GM19193 (cell line): ENCODE results near the gene DLX1.

ENCODE experiments used
- POLR2A ChIP-seq: IDR thresholded peaks from 4 replicates; pipeline ENCODE4 v1.6.1; 2011; ENCODE audit not compliant: insufficient read depth, insufficient read length; ENCODE audit errors: extremely low read depth

Gene DLX1

GRCh38 chr2:172052000-172052983 is 33.0 kb upstream of the DLX1 start:
- no peak for TF ChIP-seq POLR2A

GRCh38 chr2:172053486-172053885 is 31.8 kb upstream of the DLX1 start:
- TF ChIP-seq POLR2A = no peak

- no peak for TF ChIP-seq POLR2A
Observed at GRCh38 chr2:172056293-172056692, 29.0 kb upstream of the DLX1 start.

GRCh38 chr2:172058660-172059059 is 26.6 kb upstream of the DLX1 start:
- no peak for TF ChIP-seq POLR2A

GRCh38 chr2:172062402-172063004 is 22.8 kb upstream of the DLX1 start:
- TF ChIP-seq POLR2A = no peak

- TF ChIP-seq POLR2A = no peak
Observed at GRCh38 chr2:172063446-172063845, 21.9 kb upstream of the DLX1 start.

GRCh38 chr2:172065111-172065510 is 20.2 kb upstream of the DLX1 start:
- no peak for TF ChIP-seq POLR2A

GRCh38 chr2:172066394-172066886 is 18.9 kb upstream of the DLX1 start:
- TF ChIP-seq POLR2A = no peak

GRCh38 chr2:172070936-172071335 is 14.4 kb upstream of the DLX1 start:
- TF ChIP-seq POLR2A = no peak

- no peak for TF ChIP-seq POLR2A
Observed at GRCh38 chr2:172072303-172072702, 13.0 kb upstream of the DLX1 start.

- no peak for TF ChIP-seq POLR2A
Observed at GRCh38 chr2:172072706-172073105, 12.6 kb upstream of the DLX1 start.

GRCh38 chr2:172073518-172073917 is 11.8 kb upstream of the DLX1 start:
- TF ChIP-seq POLR2A = no peak

GRCh38 chr2:172074254-172074653 is 11.1 kb upstream of the DLX1 start:
- TF ChIP-seq POLR2A = no peak

- no peak for TF ChIP-seq POLR2A
Observed at GRCh38 chr2:172079416-172079815, 5.9 kb upstream of the DLX1 start.

GRCh38 chr2:172079838-172080640 is 5.3 kb upstream of the DLX1 start:
- no peak for TF ChIP-seq POLR2A
